GM21526 (cell line): ENCODE results near the gene WNT2B.
"Not testable (repeated sequence)": the region's sequence is repeated elsewhere in the genome, so short reads cannot be mapped to it uniquely, and the experiment has no call there.

Experiments used
- ATAC-seq: cut with Tn5 transposase; IDR thresholded peaks from one replicate; pipeline ENCODE4 v1.9.1; 2021; ENCODE audit warnings: moderate library complexity; ENCODE audit not compliant: unreplicated experiment, low FRiP score

WNT2B gene

DNA sequence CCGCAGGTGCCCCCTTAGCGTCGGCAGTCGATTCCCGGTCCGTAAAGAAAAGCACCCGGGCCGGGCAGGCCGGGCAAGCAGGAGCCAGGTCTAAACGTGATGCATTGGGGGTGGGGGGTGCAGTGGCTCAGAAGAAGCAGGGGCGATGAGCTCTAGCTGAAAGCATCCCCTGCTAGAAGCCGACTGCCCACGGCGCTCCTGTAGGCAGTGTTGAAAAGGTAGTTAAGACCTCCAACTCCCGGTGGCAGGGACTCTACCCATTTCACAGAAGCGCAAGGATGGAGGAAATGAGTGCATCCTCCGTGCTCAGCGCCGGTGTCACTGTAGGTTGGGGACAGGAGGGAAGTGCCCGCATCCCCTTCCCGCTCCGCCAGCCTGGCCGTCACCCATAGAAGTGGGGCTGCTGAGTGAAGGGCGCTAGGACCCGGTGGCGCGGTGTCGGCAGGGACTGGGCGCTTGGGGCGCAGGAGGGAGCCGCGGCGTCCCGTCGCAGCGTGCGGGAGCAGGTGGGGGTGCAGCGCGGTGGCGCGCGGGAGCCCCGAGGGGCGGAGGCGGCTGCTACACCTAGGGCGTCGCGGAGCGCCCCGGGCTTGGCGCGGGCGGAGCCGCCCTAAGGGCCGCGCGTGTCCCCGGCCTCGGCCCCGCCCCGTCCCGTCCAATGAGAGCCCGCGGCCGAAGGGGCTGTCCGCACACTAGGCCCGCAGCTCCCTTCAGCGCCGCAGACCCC lies at the start of gene WNT2B:
WNT2B (plus strand) TSS at position 688 of the 727 bp plus-strand sequence. CDS start 298 bp downstream, outside the sequence.
- no peak for ATAC-seq

DNA sequence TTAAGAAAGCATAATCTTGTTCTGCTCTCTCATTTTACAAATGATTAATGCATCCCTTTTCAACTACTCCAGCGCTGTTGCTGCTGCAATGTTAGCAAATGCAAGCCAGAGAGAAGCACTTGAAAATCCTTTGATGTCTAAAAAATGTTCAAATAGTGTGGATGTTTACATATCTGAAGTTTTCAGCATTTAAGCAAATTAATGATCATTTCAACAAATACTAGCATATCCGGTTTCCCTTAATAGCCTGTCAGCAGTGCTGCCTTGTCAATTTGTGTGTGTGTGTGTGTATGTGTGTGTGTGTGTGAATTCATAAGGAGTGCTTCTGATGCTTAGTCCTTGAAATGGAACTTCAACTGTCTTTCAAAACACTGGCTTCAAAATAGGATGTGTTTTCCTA lies 48.1 kb upstream of the WNT2B start:
- ATAC-seq = no peak

DNA sequence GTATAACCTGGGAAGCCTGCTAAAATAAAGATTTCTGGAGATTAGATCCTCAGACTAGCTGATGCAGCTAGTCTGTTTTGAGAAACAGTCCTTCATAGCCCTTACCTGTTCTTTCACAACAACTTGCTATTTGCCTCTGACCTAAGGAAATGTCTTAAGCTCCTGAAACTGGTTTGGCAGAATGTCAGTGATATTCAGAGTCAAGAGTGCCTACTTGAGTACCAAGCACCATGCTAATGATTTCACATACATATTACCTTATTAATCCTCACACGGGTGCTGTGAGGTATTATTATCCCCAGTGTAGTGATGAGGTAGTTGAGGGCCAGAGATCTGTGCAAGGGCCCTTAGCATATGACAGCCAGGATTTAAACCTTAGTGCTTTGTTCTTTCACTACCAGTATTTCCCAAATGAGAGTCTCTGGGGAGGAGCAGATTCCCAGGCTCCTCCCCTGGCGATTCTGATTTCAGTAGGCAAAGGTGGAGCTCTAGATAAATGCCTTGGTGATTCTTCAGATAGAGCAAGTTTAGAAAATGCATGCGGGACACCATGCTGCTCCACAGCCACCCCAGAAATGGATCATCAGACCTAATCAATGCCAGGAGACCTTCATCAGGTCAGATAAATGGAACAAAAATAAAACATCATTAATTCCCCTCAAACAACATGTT lies 47.4 kb upstream of the WNT2B start:
- ATAC-seq = no peak

DNA sequence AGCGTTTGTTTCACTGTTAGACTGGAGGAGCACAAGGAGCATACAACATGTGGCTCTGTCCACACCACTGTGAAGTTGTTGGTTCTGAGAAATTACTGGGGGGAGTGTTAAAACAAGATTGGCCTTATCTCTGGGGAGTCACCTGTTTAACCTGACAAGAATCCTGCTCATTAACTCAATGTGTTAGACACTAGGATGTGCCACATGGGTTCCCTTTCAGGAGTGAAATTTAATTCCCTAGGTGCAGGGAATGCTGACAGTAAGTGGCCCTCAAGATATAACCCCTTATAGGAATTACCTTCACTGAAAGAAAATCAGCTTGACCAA lies 45.8 kb upstream of the WNT2B start:
- ATAC-seq = no peak

DNA sequence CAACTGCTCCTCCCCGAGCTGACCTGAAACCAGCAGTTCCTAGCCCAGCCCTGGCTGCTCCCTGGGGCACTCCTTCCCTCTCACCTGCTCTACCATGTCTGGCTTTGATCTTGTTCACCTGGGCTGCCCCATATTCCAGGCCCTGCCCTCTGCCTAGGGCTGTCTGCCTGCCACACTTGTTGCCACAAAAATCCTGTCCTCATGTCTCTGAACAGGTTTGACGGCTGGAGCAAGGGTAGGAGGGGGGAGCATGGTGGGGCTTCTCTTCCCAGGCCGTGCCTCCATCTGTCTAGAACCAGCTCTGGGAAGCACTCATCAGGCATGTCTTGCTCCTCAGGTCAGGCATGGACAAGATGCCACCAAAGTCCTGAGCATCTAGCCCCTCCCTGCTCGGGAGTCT lies 44.3 kb upstream of the WNT2B start:
- ATAC-seq = no peak

DNA sequence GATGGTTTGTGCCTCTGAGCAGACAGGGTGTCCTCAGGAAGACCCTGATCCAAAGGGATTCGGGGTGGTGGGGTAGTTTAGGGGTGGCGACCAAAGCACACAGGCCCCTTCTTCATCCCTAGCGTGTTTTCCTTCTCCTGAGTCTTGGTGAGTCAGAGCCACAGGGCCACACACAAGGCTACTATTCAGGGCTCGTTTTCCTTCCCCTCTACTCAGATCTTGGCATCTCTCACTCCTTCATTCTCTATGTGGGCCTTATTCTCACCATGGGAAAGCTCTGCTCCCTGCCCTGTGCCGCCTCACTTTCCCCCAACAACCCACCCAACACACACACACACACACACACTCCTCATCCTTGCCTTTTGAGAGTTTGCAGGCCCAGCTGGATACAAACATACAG lies 43.6 kb upstream of the WNT2B start:
- ATAC-seq = no peak

DNA sequence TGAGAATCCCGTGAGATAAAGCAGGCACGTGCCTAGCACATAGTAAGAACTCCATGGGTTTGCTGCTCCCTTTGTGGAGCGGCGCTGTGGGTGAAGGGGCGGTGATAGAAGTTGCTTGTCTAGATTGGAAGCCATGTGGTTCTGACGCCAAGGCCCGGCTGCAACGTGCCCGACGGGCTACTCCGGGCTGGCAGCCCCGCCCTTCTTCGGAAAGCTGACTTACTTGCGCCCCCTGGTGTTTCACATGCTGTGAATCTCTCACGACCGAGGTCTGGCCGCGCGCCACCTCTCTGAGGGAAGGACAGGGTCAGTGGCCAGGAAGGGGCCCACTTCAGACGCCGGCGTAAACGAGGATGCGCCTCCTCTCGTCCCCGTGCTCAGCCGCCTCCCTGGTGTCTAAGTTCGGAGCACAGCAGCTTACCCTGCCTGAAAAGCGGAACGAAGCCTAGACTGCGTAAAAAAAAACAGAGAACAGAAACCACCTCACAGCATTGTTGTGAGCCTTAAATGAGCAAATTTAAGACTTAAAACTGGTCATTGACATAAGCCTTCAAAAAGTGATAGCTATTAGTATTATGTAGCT lies 42.6 kb upstream of the WNT2B start:
- peak; percentile 86 for ATAC-seq

DNA sequence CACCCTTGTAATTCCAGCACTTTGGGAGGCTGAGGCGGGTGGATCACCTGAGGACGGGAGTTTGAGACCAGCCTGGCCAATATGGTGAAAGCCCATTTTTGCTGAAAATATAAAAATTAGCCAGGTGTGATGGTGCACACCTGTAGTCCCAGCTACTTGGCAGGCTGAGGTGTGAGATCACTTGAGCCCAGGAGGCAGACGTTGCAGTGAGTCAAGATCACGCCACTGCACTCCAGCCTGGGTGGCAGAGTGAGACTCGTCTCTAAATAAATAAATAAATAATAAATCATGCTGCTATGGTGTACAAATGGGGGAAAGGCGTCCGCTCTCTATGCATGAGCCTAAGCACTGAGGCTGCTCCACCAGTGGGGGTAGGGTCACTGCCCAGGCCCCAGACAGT lies 38.4 kb upstream of the WNT2B start:
- not testable (repeated sequence) for ATAC-seq

DNA sequence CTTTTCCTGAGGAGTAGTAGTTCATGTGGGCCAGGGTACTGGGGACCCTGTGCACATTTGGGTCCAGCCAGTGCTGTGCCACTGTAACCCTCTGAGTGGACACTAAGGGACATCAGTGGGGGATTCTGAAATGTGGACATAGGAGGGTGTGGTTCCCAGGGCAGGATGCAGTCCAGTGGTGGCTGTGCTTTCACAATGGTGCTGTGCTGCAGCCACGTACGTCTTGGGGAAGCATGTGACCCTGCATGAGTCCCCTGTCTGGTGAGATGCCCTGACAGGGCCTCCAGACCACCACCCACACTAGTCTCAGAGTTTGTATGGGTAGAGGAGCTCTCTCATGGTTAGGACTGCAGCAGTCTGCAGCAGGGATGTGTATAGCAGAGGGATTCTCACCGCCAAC lies 37.8 kb upstream of the WNT2B start:
- no peak for ATAC-seq

DNA sequence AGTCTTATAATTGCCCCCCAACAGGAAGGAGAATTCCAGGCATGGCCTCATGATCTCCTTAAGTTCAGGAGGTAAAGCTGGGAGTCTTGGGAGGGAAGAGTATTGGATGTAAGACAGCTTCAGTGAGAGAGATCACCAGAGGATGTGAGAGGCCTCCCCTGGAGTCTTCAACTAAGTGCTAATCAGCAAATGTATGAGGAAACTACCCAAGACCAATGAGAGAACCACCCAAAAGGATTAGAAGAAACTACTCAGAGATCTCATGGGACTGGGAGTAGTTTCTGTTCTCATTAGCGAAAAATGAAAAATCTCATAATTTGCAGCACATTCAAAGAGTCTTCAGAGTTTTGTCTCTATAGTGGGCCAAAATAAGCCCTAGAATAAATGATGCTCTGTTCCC lies 36.6 kb upstream of the WNT2B start:
- ATAC-seq = no peak

DNA sequence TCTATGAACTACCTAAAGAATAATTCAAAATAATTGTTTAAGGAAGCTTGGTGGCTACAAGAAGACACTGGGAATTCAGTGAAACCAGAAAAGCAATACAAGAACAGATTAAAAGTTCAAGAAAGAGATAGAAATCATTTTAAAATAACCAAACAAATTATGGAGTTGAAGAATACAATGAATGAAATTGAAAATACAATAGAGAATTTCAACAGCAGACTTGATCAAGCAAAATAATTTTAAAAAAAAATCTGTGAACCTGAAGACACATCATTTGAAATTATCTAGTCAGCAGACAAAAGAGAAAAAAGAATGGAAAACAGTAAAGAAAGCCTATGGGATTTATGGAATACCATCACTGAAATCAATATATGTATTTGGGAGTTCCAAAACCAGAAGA lies 31.2 kb upstream of the WNT2B start:
- no peak for ATAC-seq

DNA sequence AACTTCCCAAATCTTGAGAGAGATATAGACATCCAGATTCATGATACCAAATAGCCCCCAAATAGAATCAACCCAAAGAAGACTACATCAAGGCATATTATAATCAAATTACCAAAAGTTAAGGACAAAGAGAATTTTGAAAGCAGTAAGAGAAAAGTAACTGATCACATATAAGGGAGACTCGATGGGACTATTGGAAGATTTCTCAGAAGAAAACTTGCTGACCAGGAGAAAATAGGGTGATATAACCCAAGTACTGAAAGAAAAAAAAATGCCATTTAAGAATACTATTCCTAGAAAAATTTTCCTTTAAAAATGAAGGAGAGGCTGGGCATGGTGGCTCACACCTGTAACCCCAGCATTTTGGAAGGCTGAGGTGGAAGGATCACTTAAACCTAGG lies 30.5 kb upstream of the WNT2B start:
- ATAC-seq = no peak

DNA sequence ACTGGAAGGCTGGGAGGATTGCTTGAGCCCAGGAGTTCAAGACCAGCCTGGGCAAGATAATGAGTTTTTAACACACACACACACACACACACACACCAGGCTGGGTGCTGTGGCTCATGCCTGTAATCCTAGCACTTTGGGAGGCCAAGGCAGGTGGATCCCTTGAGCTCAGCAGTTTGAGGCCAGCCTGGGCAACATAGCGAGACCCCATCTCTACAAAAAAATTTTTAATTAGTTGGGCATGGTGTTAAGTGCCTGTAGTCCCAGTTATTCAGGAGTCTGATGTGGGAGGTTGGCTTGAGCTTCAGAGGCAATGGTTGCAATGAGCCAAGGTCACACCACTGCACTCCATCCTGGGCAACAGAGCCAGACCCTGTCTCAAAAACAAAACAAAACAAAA lies 22.7 kb upstream of the WNT2B start:
- ATAC-seq = not testable (repeated sequence)

DNA sequence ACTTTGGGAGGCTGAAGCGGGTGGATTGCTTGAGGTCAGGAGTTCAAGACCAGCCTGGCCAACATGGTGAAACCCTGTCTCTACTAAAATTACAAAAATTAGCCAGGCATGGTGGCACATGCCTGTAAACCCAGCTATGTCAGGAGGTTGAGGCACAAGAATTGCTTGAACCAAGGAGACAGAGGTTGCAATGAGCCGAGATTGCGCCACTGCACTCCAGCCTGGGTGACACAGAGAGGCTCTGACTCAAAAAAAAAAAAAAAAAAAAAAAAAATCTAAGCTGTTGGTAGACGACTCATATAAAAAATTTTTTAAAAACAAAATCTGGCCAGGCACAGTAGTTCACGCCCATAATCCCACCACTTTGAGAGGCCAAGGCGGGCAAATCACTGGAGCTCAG lies 21.1 kb upstream of the WNT2B start:
- ATAC-seq = not testable (repeated sequence)

DNA sequence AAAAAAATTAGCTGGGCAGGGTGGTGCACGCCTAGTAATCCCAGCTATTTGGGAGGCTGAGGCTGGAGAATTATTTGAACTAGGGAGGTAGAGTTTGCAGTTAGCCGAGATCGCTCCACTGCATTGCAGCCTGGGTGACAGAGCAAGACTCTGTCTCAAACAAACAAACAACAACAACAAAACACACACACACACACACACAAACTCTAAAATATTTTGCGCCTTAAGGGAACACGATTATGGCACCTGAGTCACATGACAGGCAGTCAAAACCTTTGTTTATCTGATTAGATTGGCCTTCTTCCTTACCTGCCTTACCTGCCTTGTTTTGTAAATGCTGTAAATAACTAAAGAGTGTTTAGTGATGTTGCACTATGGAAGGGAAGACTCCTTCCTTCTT lies 20.6 kb upstream of the WNT2B start:
- no peak for ATAC-seq

DNA sequence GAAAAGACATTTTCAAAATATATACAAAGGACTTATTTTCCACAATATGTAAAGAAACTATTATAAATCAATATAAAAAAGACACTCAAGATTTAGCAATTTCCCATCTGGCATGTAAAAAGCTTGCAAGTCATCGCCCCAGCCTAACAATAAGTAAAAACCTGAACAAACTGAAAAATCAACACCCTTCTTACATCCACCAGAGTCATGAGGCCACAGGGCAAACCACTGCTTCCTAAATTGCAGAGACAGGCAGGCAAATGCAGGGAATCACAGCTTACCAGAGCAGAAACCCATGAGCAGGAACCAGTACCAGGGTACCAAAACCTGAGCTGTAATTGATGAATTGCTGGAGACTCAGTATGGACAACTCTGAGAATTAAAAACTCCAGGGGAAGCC lies 16.7 kb upstream of the WNT2B start:
- ATAC-seq = no peak

DNA sequence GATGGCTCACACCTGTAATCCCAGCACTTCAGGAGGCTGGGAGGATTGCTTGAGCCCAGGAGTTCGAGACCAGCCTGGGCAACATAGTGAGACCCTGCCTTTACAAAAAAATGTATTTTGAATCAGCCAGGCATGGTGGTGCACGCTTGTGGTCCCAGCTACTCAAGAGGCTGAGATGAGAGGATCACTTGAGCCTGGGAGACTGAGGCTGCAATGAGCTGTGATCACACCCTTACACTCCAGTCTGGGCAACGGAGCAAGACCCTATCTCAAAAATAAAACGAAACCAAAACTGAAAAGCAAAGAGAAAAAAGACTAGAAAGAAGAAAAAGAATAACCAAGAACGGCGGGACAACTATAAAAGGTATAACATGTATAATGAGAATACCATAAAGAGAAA lies 15.4 kb upstream of the WNT2B start:
- ATAC-seq = no peak

DNA sequence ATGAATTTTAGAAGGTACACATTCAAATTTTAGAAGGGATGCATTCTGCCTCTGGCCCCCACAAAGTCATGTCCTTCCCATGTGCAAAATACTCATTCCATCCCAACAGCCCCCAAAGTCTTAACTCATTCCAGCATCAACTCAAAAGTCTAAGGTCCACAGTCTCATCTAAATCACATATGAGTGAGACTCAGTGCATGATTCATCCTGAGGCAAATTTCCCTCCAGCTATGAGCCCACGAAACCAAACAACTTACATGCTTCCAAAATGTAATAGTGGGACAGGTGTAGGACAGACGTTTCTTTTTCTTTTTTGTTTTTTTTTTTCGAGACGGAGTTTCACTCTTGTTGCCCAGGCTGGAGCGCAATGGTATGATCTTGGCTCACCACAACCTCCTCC lies 12.5 kb upstream of the WNT2B start:
- ATAC-seq = no peak

DNA sequence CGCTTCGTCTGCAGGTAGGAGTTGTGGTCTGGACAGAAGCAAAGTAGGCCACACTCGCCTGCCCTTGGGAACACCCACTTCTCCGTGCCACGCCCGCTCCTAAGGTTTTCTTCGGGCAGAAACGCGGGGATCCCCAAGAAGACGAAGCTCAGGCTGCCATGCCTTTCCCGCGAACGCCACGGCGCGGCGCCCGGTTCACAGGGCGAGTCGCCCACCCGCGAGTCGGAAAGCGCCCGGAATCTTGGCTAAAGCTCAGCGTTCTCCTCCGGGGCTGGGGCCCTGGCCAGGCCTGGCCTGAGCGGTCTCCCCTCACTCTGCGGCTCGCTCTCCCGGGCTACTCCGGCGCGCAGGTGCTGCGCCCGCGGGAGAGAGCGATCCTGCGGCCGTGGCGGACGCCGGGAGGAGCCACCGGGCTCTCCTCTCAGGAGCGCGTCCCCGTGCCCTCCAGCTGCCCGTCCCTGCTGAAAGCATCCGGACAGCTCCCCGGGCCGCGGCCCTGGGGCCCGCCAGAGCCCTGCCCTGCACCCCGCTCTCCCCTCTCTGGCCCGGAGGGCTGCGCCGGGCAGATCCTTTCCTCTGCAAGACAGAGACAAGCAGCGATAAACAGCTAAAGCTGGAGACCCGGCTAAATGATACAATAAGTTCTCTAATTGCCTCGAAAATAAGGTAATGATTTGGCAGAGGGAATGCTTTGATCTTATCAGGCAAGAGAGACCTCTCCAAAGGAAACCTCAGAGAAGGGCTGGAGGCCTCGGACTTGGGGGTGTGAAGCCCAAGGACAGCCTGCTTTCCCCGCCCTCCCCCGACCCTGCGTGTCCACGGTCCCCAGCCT lies 6.7 kb upstream of the WNT2B start:
- no peak for ATAC-seq

DNA sequence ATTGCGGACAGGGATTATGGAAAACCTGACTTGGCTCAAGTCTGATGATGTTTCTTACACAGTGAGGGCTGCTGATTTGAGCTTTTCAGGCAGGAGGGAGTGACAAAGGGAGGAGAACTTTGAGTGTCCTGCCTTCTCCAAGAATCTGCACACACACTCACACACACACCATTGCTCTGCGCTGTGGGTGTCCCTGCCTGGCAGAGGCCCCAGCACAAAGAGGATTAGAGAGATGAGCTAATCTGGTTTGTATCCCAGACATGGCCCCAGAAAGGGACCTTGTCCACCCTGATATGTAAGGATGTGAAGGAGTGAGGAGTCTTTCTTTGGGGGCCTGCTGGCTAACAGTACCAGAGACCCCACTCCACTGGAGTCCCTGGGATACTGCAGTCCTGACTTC lies 5.9 kb upstream of the WNT2B start:
- ATAC-seq = no peak

DNA sequence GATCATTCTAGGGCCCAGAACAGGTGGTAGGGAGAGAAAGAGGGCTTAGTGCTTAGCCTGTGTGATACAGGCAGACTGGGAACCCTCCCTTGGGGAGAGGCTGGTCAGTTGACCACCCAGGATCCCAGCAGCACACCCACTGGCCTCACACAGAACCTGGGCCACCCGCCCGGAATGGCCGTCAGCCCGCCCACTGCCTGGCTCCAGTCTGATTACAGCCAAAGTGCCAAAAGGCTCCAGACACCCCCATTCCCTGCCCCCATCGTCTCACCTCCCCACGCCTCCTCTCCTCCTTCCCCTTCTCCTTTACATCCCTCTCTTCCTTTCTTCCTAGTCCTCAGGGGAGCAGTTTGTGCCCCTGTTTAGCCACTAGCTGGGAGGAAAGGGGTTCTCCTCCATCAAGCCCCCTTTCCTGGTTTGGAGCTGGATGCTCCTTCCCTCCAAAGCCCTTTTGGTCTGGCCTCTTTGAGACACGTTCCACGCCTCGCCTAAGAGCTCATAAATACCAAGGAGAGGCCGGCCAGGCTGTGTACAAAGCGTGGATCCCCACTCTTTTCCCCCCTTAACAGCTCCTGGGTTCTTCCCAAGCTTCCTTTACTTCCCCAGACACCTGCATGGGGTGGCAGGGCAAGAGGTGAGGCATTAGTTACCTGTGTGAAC lies 4.6 kb upstream of the WNT2B start:
- ATAC-seq = no peak
